Activated T-cell treated with anti-CD3 and anti-CD28 coated beads, Interleukin-2, amount 50 U/mL, for 4 hours (primary cell): Measurements from ENCODE around the gene ADAMTSL4. TPM values are rescaled to one million over a fixed set of nuclear protein-coding genes. Genes with fewer than 3 reads are reported as not detected.
A peak's percentile ranks its signal among the peaks of the same experiment; 100 is the strongest.
"Not testable (repeated sequence)": the region's sequence is repeated elsewhere in the genome, so short reads cannot be mapped to it uniquely, and the experiment has no call there.

Experiments
- ATAC-seq, 2 donors: fragments of 200-7000 bp; cut with Tn5 transposase; one replicate each; pipeline ENCODE4 v1.10.0; 2021
- DNase-seq: peaks from one replicate; pipeline ENCODE4 v3.0.0-alpha.2; 2020
- H3K27me3 Mint-ChIP-seq: one replicate; pipeline ENCODE4 v1.8.0; 2021; ENCODE audit warnings: low read depth, mixed read lengths
- H3K36me3 Mint-ChIP-seq: one replicate; pipeline ENCODE4 v1.8.0; 2022; ENCODE audit warnings: mixed read lengths; ENCODE audit not compliant: insufficient read depth
- H3K4me1 Mint-ChIP-seq: one replicate; pipeline ENCODE4 v1.8.0; 2021; ENCODE audit warnings: low read depth, mixed read lengths
- H3K4me3 Mint-ChIP-seq: one replicate; pipeline ENCODE4 v1.8.0; 2021; ENCODE audit warnings: mild to moderate bottlenecking, moderate library complexity, mixed read lengths
- H3K9me3 Mint-ChIP-seq: one replicate; pipeline ENCODE4 v1.8.0; 2021; ENCODE audit warnings: mixed read lengths
- total RNA-seq, 3 donors: library from RNA; stranded (reverse); gene quantifications; one replicate each; pipeline ENCODE4 v1.2.1, GENCODE V29; 2021

The ADAMTSL4 gene
- total RNA-seq, 3 donors from 2014 or later: 0.19 to 0.34 (median 0.33) TPM

DNA sequence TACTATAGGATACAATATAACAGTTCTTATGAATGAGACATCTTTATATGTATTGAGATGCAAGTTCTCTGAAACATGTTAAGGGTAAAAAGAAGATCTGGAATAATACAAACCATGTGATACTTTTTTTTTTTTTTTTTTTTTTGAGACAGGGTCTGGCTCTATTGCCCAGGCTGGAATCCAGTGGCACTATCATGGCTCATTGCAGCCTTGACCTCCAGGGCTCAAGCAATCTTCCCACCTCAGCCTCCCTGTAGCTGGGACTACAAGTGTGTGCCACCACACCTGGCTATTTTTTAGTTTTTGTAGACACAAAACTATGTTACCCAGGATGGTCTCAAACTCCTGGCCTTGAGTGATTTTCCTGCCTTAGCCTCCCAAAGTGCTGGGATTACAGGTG, 52.3 kb downstream of the ADAMTSL4 start:
- Mint-ChIP-seq H3K4me3 (no peak overlapping the region), H3K4me1 (peaks cover 17% of the 10 kb centered on the region), H3K9me3 (no peaks in the 10 kb centered on the region), H3K36me3 (peaks cover 10% of the 10 kb centered on the region), H3K27me3 (no peaks in the 10 kb centered on the region)
- ATAC-seq: no peak
- DNase-seq: no peak

DNA sequence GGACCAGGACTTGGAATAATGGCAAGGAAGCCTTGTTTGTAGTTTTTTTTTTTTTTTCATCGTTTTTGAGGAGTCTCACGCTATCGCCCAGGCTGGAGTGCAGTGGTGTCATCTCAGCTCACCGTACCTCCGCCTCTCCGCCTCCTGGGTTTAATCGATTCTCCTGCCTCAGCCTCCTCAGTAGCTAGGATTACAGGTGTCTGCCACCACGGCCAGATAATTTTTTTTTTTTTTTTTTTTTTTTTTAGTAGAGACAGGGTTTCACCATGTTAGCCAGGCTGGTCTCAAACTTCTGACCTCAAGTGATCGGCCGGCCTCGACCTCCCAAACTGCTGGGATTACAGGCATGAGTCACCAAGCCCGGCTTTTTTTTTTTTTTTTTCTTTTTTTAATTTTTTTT, 53.2 kb downstream of the ADAMTSL4 start:
- H3K27me3 Mint-ChIP-seq, H3K4me3 Mint-ChIP-seq, H3K9me3 Mint-ChIP-seq, ATAC-seq, DNase-seq: not testable (repeated sequence)
- H3K4me1 Mint-ChIP-seq: peaks cover 18% of the 10 kb centered on the region
- H3K36me3 Mint-ChIP-seq: peaks cover 11% of the 10 kb centered on the region

DNA sequence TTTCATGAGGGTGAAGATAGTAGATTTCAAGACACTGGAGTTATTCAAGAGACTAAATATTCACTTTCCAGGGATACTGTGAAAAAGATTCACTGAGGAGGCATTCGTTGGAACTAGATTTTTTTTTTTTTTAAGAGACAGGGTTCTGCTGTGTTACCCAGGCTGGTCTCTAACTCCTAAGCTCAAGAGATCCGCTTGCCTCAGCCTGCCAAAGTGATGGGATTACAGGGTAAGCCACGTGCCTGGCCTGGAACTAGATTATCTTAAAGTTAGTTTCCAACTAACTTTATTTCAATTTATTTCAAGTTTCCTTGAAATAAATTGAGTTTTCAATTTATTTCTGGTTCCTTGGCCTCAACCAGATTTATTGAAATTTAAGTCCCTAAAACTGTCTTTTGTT, 54.5 kb downstream of the ADAMTSL4 start:
- DNase-seq: no peak
- H3K36me3 Mint-ChIP-seq: peaks cover 9% of the 10 kb centered on the region
- H3K9me3 Mint-ChIP-seq: no peaks in the 10 kb centered on the region
- no peak for ATAC-seq
- no peak overlapping the region for H3K4me3 Mint-ChIP-seq
- H3K27me3 Mint-ChIP-seq: no peaks in the 10 kb centered on the region
- H3K4me1 Mint-ChIP-seq: peaks cover 18% of the 10 kb centered on the region

DNA sequence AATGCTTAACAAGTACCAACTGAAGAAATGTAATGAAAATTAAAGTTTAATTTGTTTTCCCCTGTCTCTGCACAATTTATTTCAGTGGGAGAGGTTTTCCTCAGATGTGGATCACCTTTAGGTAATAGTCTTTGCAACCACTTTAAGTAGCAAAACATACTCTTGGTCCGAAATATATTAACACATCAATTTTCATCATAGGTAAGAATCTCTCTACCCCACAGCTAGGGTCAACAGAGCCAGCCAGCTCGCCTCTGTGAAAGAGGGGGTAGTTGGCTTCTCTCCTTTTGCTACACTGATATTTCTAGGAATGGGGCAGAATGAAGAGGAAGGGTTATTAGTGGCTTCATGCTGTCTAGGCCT, 55.0 kb downstream of the ADAMTSL4 start:
- H3K27me3 Mint-ChIP-seq: no peaks in the 10 kb centered on the region
- peak in 1 of 2 donors; percentile 11 for ATAC-seq
- DNase-seq: no peak
- peaks cover 18% of the 10 kb centered on the region for H3K4me1 Mint-ChIP-seq
- peaks cover 9% of the 10 kb centered on the region for H3K36me3 Mint-ChIP-seq
- peak overlapping the region; percentile 31 for H3K4me3 Mint-ChIP-seq
- no peaks in the 10 kb centered on the region for H3K9me3 Mint-ChIP-seq

DNA sequence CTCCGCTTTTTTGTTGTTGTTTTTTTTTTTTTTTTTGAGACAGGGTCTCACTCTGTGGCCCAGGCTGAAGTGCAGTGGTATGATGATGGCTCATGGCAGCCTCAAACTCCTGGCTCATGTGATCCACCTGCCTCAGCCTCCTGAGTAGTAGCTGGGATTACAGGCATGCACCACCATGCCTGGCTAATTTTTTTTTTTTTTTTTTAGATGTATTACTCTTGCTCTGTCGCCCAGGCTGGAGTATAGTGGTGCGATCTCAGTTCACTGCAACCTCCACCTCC, 56.2 kb downstream of the ADAMTSL4 start:
- H3K36me3 Mint-ChIP-seq, H3K27me3 Mint-ChIP-seq, H3K4me3 Mint-ChIP-seq, ATAC-seq, DNase-seq, H3K9me3 Mint-ChIP-seq: not testable (repeated sequence)
- peaks cover 24% of the 10 kb centered on the region for H3K4me1 Mint-ChIP-seq

DNA sequence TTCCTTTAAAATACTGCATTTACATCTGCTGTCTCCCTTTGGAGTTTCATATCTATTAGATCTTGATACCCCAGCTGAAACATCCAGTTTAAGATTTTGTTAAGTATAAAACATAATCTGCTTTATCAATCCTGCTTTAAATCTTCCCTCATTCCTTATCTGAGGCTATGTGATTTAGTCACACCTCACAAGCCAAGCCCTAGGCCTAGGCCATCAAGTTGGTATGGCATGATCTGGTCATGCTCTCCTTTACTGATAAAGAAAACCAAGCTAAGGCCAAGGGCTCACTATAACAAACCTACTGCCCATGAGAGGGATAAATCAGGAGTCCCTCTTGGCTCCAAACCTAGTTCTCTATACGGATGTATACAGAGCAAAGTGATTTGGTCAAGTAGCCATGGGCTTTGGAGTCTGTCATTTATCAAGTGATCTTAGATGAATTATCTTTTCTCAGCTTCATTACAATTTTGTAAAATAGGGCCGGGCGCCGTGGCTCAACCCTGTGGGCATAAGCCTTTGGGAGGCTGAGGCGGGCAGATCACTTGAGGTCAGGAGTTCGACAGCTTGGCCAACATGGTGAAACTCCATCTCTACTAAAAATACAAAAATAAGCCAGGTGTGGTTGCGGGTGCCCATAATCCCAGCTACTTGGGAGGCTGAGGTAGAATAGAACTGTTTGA, 57.4 kb downstream of the ADAMTSL4 start:
- Mint-ChIP-seq H3K4me3 (no peak overlapping the region), H3K4me1 (peaks cover 32% of the 10 kb centered on the region), H3K9me3 (no peaks in the 10 kb centered on the region), H3K27me3 (no peaks in the 10 kb centered on the region), H3K36me3 (peaks cover 7% of the 10 kb centered on the region)
- ATAC-seq (no peak), DNase-seq (no peak)

DNA sequence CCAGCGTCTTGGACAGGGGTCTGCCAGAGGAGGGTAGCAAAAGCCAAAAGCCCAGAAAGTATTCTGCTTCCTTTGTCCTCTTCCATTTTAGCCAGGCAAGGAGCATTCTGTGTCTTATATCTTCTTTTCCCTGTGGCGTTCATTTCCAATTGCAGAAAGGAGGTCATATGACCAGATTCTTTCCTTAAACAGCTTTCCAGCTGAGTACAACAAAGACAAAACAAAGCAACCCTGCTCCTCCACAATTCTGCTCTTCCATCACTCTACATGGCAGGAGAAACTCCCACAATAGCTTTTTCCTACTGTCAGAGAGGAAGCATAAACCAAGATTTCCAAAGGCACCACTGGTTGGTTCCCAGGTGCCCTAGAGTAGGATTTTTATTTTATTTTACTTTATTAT, 60.5 kb downstream of the ADAMTSL4 start:
- Mint-ChIP-seq H3K4me3 (no peak overlapping the region), H3K27me3 (no peaks in the 10 kb centered on the region), H3K9me3 (no peaks in the 10 kb centered on the region), H3K36me3 (peaks cover 5% of the 10 kb centered on the region), H3K4me1 (peaks cover 45% of the 10 kb centered on the region)
- no peak for DNase-seq
- no peak for ATAC-seq

Other genes with a start within 250 kb of the ADAMTSL4 start
- 100 to 1,000 TPM in 2 of 3 donors, 10 to 100 TPM in 1; 88.3 to 108 (median 102) TPM for gene PRPF3, start 227.9 kb upstream of the ADAMTSL4 start, total RNA-seq
- 10 to 100 TPM; 18.6 to 19.8 (median 19.2) TPM for gene RPRD2, start 185.3 kb upstream of the ADAMTSL4 start, total RNA-seq
- 10 to 100 TPM; 38.6 to 43.1 (median 38.7) TPM for gene TARS2, start 62.0 kb upstream of the ADAMTSL4 start, total RNA-seq
- under 1 TPM; 0.43 to 0.82 (median 0.50) TPM for gene ECM1, start 41.3 kb upstream of the ADAMTSL4 start, total RNA-seq
- gene FALEC, start 33.7 kb upstream of the ADAMTSL4 start, total RNA-seq: under 1 TPM in 1 of 3 donors, not detected in 2; 0.40 TPM
- 100 to 1,000 TPM; 228 to 237 (median 236) TPM for gene MCL1, start 30.2 kb downstream of the ADAMTSL4 start, total RNA-seq
- gene ENSA, start 80.2 kb downstream of the ADAMTSL4 start, total RNA-seq: 100 to 1,000 TPM; 221 to 224 (median 223) TPM
- 10 to 100 TPM; 11.2 to 11.9 (median 11.5) TPM for gene GOLPH3L, start 147.7 kb downstream of the ADAMTSL4 start, total RNA-seq
- gene HORMAD1, start 171.5 kb downstream of the ADAMTSL4 start, total RNA-seq: under 1 TPM in 1 of 3 donors, not detected in 2; 0.16 TPM
- 10 to 100 TPM; 37.3 to 41.2 (median 37.4) TPM for gene CTSS, start 216.4 kb downstream of the ADAMTSL4 start, total RNA-seq